Vagina (tissue), 2 donors: ENCODE measurements around the gene CSTF1.

Experiments used
- CTCF ChIP-seq, 3 experiments: fragments of 450-650 bp in 2 of 3; fragments of 200-600 bp in 1 of 3; sonication (generic) in 1 of 3; IDR thresholded peaks; one replicate each; pipeline ENCODE4 v1.5.1; 2017 to 2019; ENCODE audit warnings: antibody characterized with exemption in 3 of 3, mild to moderate bottlenecking in 2 of 3, moderate library complexity in 2 of 3
- POLR2AphosphoS5 ChIP-seq, 2 donors: sonication (generic); formaldehyde crosslinking; IDR thresholded peaks; one replicate each; pipeline ENCODE4 v1.9.0; 2017; ENCODE audit warnings: antibody characterized with exemption in 2 of 2, mild to moderate bottlenecking in 2 of 2, low read depth in 1 of 2; ENCODE audit not compliant: insufficient read depth in 1 of 2

GRCh38 chr20:56373942-56374341, 18.5 kb upstream of the CSTF1 start:
- no peak for TF ChIP-seq CTCF (IDR thresholded peaks at IDR 0.05)
- TF ChIP-seq POLR2AphosphoS5 (IDR thresholded peaks at IDR 0.05; ENCODE audit: insufficient read depth in 1 of 2, low read depth in 1 of 2): no peak
